ENCODE measurements around the gene CCDC188. TPM values are rescaled to one million over a fixed set of nuclear protein-coding genes. Genes with fewer than 3 reads are reported as not detected.
A peak's percentile ranks its signal among the peaks of the same experiment; 100 is the strongest.

Gene CCDC188
- total and polyA plus RNA-seq, 2 donors (not counting 1 experiment from before 2014, with no cell fraction given) = not detected

- Histone ChIP-seq H4K20me1 (ENCODE audit: control insufficient read depth, insufficient read depth, low read length, poor library complexity, severe bottlenecking) (peaks cover 55% of the 10 kb centered on the region), H3K27ac (ENCODE audit: low read length in 2 of 2) (peak overlapping the region in 1 of 2 donors; percentile 49), H3K79me2 (ENCODE audit: control insufficient read depth, insufficient read depth, low read length) (peaks cover 42% of the 10 kb centered on the region), H3K4me2 (replicated peaks; ENCODE audit: low read depth, low read length, poor library complexity, severe bottlenecking) (peak overlapping the region; percentile 96), H3K9me3 (ENCODE audit: control extremely low read depth in 1 of 3, control insufficient read depth in 2 of 3, insufficient read depth in 1 of 3, low read length in 2 of 3) (no peaks in the 10 kb centered on the region), H3K9ac (ENCODE audit: low read length) (peak overlapping the region; percentile 75), H3K27me3 (replicated peaks in 1 of 4; ENCODE audit: control extremely low read depth in 1 of 4, control insufficient read depth in 3 of 4, insufficient read depth in 4 of 4, low read length in 3 of 4) (no peaks in the 10 kb centered on the region), H2AFZ (ENCODE audit: insufficient read depth, low read depth, low read length, poor library complexity, severe bottlenecking) (peak overlapping the region; percentile 70), H3K4me3 (ENCODE audit: control extremely low read depth in 1 of 5, extremely low read depth in 1 of 5, insufficient read depth in 1 of 5, low read depth in 2 of 5, low read length in 4 of 5) (peak overlapping the region in 4 of 5 experiments; percentile 59 to 73 (median 66)), H3K4me1 (ENCODE audit: control insufficient read depth in 2 of 2, insufficient read depth in 2 of 2, low read length in 2 of 2) (peaks cover 14 to 48% of the 10 kb centered on the region in 2 donors), H3K36me3 (replicated peaks in 1 of 2; ENCODE audit: control extremely low read depth in 1 of 2, control insufficient read depth in 1 of 2, extremely low read depth in 1 of 2, insufficient read depth in 2 of 2, low read length in 1 of 2) (no peaks in the 10 kb centered on the region)
- DNase-seq (no peak), ATAC-seq (ENCODE audit: low read depth) (no peak)
- CTCF ChIA-PET = no interaction called here
- no peaks in the 10 kb centered on the region for H3K27me3 Mint-ChIP-seq
- WGBS (ENCODE audit: insufficient coverage) = 88% methylated on average over 13 of the region's 16 CpGs
- peak overlapping the region; percentile 74 for H3K4me3 Mint-ChIP-seq
- H3K9me3 Mint-ChIP-seq (ENCODE audit: insufficient read depth) = no peaks in the 10 kb centered on the region
- peak overlapping the region; percentile 63 for H3K27ac Mint-ChIP-seq
- POLR2A ChIA-PET = no interaction called here
- intact Hi-C loops (cut with micrococcal nuclease) = loop anchor here (5.0 kb wide), 2 partner anchors 160 to 375 kb away; partner anchors contain the start of gene MED15
- H3K4me1 Mint-ChIP-seq = peaks cover 33% of the 10 kb centered on the region
- TF ChIP-seq CTCF (IDR thresholded peaks at IDR 0.05) (no peak), EZH2 (IDR thresholded peaks at IDR 0.05; ENCODE audit: borderline replicate concordance, insufficient read depth, low read depth, low read length, poor library complexity, severe bottlenecking) (no peak)
Observed at GRCh38 chr22:20132686-20133246, 18.1 kb downstream of the CCDC188 start.
